Transverse colon (tissue), 3 donors: Measurements from ENCODE around the gene QSOX2.

ENCODE experiments used
- CTCF ChIP-seq, 5 experiments: fragments of 200-600 bp in 3 of 5; fragments of 450-650 bp in 2 of 5; sonication (generic) in 3 of 5; IDR thresholded peaks; 1 replicate in 2 of 5; 2 replicates in 3 of 5; pipeline ENCODE4 v1.5.1; 2016 to 2017; ENCODE audit warnings: antibody characterized with exemption in 5 of 5, inconsistent platforms in 3 of 5, mild to moderate bottlenecking in 2 of 5, moderate library complexity in 1 of 5
- POLR2A ChIP-seq: fragments of 450-650 bp; IDR thresholded peaks from one replicate; pipeline ENCODE4 v1.6.1; 2016; ENCODE audit warnings: antibody characterized with exemption, mild to moderate bottlenecking, moderate library complexity

DNA sequence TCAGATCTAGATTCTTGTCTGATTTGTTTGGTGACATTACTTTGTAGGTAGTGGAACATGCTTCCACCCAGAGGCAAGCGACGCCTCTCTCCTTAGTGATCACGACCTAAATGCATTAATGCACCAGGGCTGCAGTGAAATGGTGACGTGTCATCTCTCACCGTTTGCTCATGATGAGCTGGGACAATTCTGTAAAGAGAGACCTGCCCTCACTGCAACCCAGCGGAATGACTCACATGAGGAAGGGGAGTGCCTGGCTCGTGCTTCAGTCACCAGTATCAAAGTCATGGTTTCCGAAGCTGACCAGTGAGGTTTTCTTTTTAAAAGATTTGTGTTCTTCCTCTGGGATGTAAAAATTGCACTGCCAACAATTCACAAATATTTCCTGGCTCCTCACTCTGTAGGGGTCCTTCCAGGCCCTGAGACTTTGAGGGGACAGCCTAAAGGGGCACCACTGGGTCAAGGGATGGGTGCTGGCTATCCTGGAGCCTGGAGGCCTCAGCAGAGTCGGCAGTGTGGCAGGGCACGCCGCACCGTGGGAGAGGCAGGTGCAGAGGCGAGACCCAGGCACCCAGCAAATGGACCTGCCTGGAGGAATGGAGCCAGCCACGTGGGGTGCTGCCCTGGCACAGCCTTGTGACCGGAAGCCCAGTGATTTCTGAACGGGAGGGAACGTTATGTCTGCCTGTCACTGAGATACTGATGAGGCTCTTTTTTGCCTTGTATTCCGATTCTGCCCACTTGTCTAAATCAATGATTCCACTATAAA, 17.3 kb downstream of the QSOX2 start:
- TF ChIP-seq CTCF (IDR thresholded peaks at IDR 0.05) = no peak
- TF ChIP-seq POLR2A = no peak
